ENCODE measurements around the gene CABYR.

The CABYR gene

DNA sequence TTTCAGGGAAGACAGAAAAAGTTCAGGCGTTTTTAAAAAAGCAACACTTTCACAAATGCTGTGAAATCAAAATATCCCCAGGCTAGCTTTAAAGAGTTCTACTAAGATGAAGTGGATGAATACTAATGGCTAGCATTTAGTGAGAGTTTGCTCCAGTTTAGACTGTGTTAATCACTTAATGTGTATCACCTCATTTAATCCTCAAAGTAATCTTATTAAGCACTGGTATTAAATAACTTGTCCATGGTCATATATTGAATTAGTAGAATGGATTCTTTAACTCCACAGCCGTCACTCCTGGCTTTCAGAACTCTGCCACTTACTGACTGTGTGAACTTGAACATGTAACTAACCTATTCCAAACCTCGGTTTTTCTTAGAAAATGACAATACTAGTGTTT, 66.0 kb downstream of the CABYR start:
- H3K27me3 ChIP-seq (ENCODE audit: insufficient read depth, low read length), result no peaks in the 10 kb centered on the region
- peaks cover 2% of the 10 kb centered on the region for H3K36me3 ChIP-seq (ENCODE audit: insufficient read depth, low read length)
- H3K4me3 ChIP-seq (ENCODE audit: low read length), result no peak overlapping the region
- H3K4me1 ChIP-seq (ENCODE audit: insufficient read depth, low read length), result peaks cover 8% of the 10 kb centered on the region
- no peak overlapping the region for H2AFZ ChIP-seq (ENCODE audit: low read depth, low read length)
- no peaks in the 10 kb centered on the region for H3K9me3 ChIP-seq (ENCODE audit: low read length)

DNA sequence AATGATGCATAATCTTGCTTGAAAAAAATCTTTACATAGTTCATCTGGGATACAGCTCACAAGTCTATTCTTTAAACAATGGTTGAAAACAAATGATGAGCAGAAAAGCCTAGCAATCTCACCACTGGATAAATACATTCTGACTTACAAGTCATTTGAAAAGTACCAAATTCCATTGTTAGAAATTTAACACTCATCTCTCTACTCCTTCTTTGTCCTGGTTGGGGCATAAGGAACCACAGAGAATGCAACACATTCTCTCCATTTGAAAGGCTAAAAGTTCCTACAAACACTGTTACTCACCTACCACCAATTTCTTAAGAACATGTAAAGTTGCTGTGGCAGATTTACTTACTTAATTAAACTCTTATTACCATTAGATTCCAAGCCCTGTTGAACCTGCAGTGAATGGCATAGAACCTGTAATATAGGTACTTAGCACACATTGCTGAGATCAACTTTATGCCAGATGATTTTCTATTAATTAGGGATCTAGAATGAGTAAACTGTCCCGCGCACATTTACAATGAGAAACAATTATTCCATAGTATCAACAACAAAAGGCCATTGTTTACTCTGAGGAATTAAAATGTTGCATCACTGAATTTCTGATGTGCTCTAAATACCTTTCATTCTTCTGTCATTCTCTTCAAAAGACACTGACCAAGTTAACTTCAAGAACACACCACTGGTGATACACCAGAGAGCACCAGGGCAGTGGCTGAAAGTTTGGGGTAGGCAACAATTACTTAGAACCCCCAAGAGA, 69.6 kb downstream of the CABYR start:
- no peaks in the 10 kb centered on the region for H3K27me3 ChIP-seq (ENCODE audit: insufficient read depth, low read length)
- H3K4me3 ChIP-seq (ENCODE audit: low read length), result no peak overlapping the region
- H3K4me1 ChIP-seq (ENCODE audit: insufficient read depth, low read length), result no peaks in the 10 kb centered on the region
- H2AFZ ChIP-seq (ENCODE audit: low read depth, low read length), result no peak overlapping the region
- H3K9me3 ChIP-seq (ENCODE audit: low read length), result no peaks in the 10 kb centered on the region
- H3K36me3 ChIP-seq (ENCODE audit: insufficient read depth, low read length), result peaks cover 5% of the 10 kb centered on the region

DNA sequence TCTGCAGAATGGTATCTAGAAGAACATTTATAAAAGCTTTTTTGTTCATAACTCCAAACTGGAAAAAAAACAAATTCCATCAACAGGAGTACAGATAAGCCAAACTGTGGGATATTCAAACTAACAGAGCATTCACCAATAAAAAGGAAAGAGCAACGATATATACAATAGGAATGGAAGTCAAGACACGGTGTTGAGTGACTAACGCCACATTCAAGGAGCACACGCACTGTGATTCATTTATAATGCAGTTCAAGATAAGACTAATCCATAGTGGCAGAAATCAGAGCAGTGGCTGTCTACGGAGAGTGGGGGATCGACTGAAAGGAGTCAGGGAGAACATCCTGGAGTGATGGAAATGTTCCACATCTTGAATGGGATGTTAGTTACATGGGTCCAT, 70.7 kb downstream of the CABYR start:
- peaks cover 7% of the 10 kb centered on the region for H3K36me3 ChIP-seq (ENCODE audit: insufficient read depth, low read length)

More for the DNA sequence above, 70.7 kb downstream of the CABYR start:
- H3K4me3 ChIP-seq (ENCODE audit: low read length), result no peak overlapping the region
- no peaks in the 10 kb centered on the region for H3K4me1 ChIP-seq (ENCODE audit: insufficient read depth, low read length)
- no peaks in the 10 kb centered on the region for H3K27me3 ChIP-seq (ENCODE audit: insufficient read depth, low read length)
- H2AFZ ChIP-seq (ENCODE audit: low read depth, low read length), result no peak overlapping the region
- no peaks in the 10 kb centered on the region for H3K9me3 ChIP-seq (ENCODE audit: low read length)

Data from neuron (in vitro differentiated cells).